ENCODE data around the gene RBM33.
"Not testable (repeated sequence)": the region's sequence is repeated elsewhere in the genome, so short reads cannot be mapped to it uniquely, and the experiment has no call there.

The RBM33 gene

GRCh38 chr7:155685070-155685790, 40.8 kb downstream of the RBM33 start:
- no peaks in the 10 kb centered on the region for H3K4me1 ChIP-seq (ENCODE audit: insufficient read depth, low read length)
- H3K9me3 ChIP-seq (ENCODE audit: insufficient read depth, low read length, severe bottlenecking): no peaks in the 10 kb centered on the region
- peaks cover 79% of the 10 kb centered on the region for H3K79me2 ChIP-seq (ENCODE audit: insufficient read depth, low read length)
- DNase-seq (peak; percentile 41), ATAC-seq (ENCODE audit: insufficient read depth, low read depth) (peak; percentile 83)
- H3K4me2 ChIP-seq (ENCODE audit: insufficient read depth, low read length): no peak overlapping the region
- TF ChIP-seq CTCF (IDR thresholded peaks at IDR 0.05; ENCODE audit: borderline replicate concordance, extremely low read depth, low read length, poor library complexity, severe bottlenecking) (no peak), EZH2 (IDR thresholded peaks at IDR 0.05; ENCODE audit: borderline replicate concordance, low read depth, low read length, severe bottlenecking) (no peak)
- H2AFZ ChIP-seq (ENCODE audit: low read depth, low read length): no peak overlapping the region
- H3K27ac ChIP-seq (ENCODE audit: low read length): no peak overlapping the region
- no peak overlapping the region for H3K9ac ChIP-seq (ENCODE audit: low read depth, low read length)
- no peak overlapping the region for H3K4me3 ChIP-seq (ENCODE audit: low read depth in 1 of 2, low read length in 2 of 2)
- peaks cover 33% of the 10 kb centered on the region for H4K20me1 ChIP-seq (ENCODE audit: insufficient read depth, low read length)
- H3K36me3 ChIP-seq (ENCODE audit: insufficient read depth, low read length): peaks cover 60% of the 10 kb centered on the region
- H3K27me3 ChIP-seq (ENCODE audit: insufficient read depth, low read length, poor library complexity): no peaks in the 10 kb centered on the region

- Histone ChIP-seq H2AFZ (ENCODE audit: low read depth, low read length) (no peak overlapping the region), H3K79me2 (ENCODE audit: insufficient read depth, low read length) (peaks cover 77% of the 10 kb centered on the region), H3K4me1 (ENCODE audit: insufficient read depth, low read length) (no peaks in the 10 kb centered on the region), H3K36me3 (ENCODE audit: insufficient read depth, low read length) (peaks cover 54% of the 10 kb centered on the region), H4K20me1 (ENCODE audit: insufficient read depth, low read length) (peaks cover 32% of the 10 kb centered on the region; the same call in 1 of the 2 replicates), H3K4me3 (ENCODE audit: low read depth in 1 of 2, low read length in 2 of 2) (no peak overlapping the region), H3K27ac (ENCODE audit: low read length) (no peak overlapping the region), H3K9ac (ENCODE audit: low read depth, low read length) (no peak overlapping the region), H3K4me2 (ENCODE audit: insufficient read depth, low read length) (no peak overlapping the region), H3K27me3 (ENCODE audit: insufficient read depth, low read length, poor library complexity) (no peaks in the 10 kb centered on the region), H3K9me3 (ENCODE audit: insufficient read depth, low read length, severe bottlenecking) (no peaks in the 10 kb centered on the region)
- ATAC-seq (ENCODE audit: insufficient read depth, low read depth): no peak
- TF ChIP-seq CTCF (IDR thresholded peaks at IDR 0.05; ENCODE audit: borderline replicate concordance, extremely low read depth, low read length, poor library complexity, severe bottlenecking) (no peak), EZH2 (IDR thresholded peaks at IDR 0.05; ENCODE audit: borderline replicate concordance, low read depth, low read length, severe bottlenecking) (no peak)
- no peak for DNase-seq
These were observed 41.3 kb downstream of the RBM33 start for GRCh38 chr7:155685791-155686160.

- H3K27me3 ChIP-seq (ENCODE audit: insufficient read depth, low read length, poor library complexity); H3K27ac ChIP-seq (ENCODE audit: low read length); ATAC-seq (ENCODE audit: insufficient read depth, low read depth); H3K4me1 ChIP-seq (ENCODE audit: insufficient read depth, low read length); H3K9ac ChIP-seq (ENCODE audit: low read depth, low read length); DNase-seq; H3K9me3 ChIP-seq (ENCODE audit: insufficient read depth, low read length, severe bottlenecking); H3K4me3 ChIP-seq (ENCODE audit: low read depth in 1 of 2, low read length in 2 of 2); H2AFZ ChIP-seq (ENCODE audit: low read depth, low read length); H3K4me2 ChIP-seq (ENCODE audit: insufficient read depth, low read length): not testable (repeated sequence)
- Histone ChIP-seq H3K36me3 (ENCODE audit: insufficient read depth, low read length) (peaks cover 47% of the 10 kb centered on the region), H4K20me1 (ENCODE audit: insufficient read depth, low read length) (peaks cover 37% of the 10 kb centered on the region; the same call in 1 of the 2 replicates), H3K79me2 (ENCODE audit: insufficient read depth, low read length) (peaks cover 77% of the 10 kb centered on the region)
These were observed 42.3 kb downstream of the RBM33 start for GRCh38 chr7:155686620-155687324.

- H3K4me1 ChIP-seq (ENCODE audit: insufficient read depth, low read length); DNase-seq; H3K9ac ChIP-seq (ENCODE audit: low read depth, low read length); H3K4me3 ChIP-seq (ENCODE audit: low read depth in 1 of 2, low read length in 2 of 2); H3K27ac ChIP-seq (ENCODE audit: low read length); H2AFZ ChIP-seq (ENCODE audit: low read depth, low read length); H3K27me3 ChIP-seq (ENCODE audit: insufficient read depth, low read length, poor library complexity); ATAC-seq (ENCODE audit: insufficient read depth, low read depth); H3K4me2 ChIP-seq (ENCODE audit: insufficient read depth, low read length); H3K9me3 ChIP-seq (ENCODE audit: insufficient read depth, low read length, severe bottlenecking): not testable (repeated sequence)
- Histone ChIP-seq H3K79me2 (ENCODE audit: insufficient read depth, low read length) (peaks cover 77% of the 10 kb centered on the region), H3K36me3 (ENCODE audit: insufficient read depth, low read length) (peaks cover 45% of the 10 kb centered on the region), H4K20me1 (ENCODE audit: insufficient read depth, low read length) (peaks cover 41% of the 10 kb centered on the region)
These were observed 43.8 kb downstream of the RBM33 start for GRCh38 chr7:155688237-155688636.

- H3K27ac ChIP-seq (ENCODE audit: low read length); H2AFZ ChIP-seq (ENCODE audit: low read depth, low read length); DNase-seq; H3K4me2 ChIP-seq (ENCODE audit: insufficient read depth, low read length); H3K9ac ChIP-seq (ENCODE audit: low read depth, low read length); H3K9me3 ChIP-seq (ENCODE audit: insufficient read depth, low read length, severe bottlenecking); H3K4me3 ChIP-seq (ENCODE audit: low read depth in 1 of 2, low read length in 2 of 2); ATAC-seq (ENCODE audit: insufficient read depth, low read depth); H3K27me3 ChIP-seq (ENCODE audit: insufficient read depth, low read length, poor library complexity); H3K4me1 ChIP-seq (ENCODE audit: insufficient read depth, low read length): not testable (repeated sequence)
- peaks cover 77% of the 10 kb centered on the region for H3K79me2 ChIP-seq (ENCODE audit: insufficient read depth, low read length)
- peaks cover 26% of the 10 kb centered on the region for H3K36me3 ChIP-seq (ENCODE audit: insufficient read depth, low read length)
- H4K20me1 ChIP-seq (ENCODE audit: insufficient read depth, low read length): peaks cover 36% of the 10 kb centered on the region
These were observed 46.2 kb downstream of the RBM33 start for GRCh38 chr7:155690655-155691054.
